GM19240 (cell line): ENCODE measurements around the gene TCP11L1.
"Not testable (repeated sequence)": the region's sequence is repeated elsewhere in the genome, so short reads cannot be mapped to it uniquely, and the experiment has no call there.

ENCODE experiments used
- DNase-seq: peaks from one replicate; pipeline ENCODE4 v3.0.0; 2011; ENCODE audit warnings: low spot score; ENCODE audit not compliant: insufficient read length

The TCP11L1 gene

DNA sequence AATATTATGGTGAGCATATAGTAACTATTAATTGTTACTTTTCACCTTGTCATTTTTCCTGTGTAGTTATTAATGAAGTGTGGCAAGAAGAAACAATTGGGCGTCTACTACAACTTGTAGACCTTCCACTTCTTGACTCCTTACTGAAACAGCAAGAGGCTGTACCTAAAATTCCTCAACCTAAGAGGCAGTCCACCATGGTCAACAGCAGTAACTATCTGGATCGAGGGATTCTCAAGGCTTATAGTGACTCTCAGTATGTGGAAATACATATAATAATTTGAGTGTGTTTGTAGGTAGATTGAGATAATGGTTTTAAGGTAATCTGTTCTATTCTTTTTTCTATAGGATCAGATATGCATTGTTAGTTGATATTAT, 10.8 kb upstream of the TCP11L1 start:
- no peak for DNase-seq

DNA sequence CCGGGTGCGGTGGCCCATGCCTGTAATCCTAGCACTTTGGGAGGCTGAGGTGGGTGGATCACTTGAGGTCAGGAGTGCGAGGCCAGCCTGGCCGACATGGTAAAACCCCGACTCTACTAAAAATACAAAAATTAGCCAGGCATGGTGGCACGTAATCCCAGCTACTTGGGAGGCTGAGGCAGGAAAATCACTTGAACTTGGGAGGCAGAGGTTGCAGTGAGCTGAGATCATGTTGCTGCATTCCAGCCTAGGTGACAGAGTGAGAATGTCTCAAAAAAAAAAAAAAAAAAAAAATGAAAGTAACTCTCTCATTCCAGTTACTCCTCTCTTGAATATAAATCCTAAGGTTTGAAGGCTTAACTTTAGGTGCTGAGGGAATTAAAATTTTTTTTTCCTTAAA, 10.2 kb upstream of the TCP11L1 start:
- DNase-seq = not testable (repeated sequence)

DNA sequence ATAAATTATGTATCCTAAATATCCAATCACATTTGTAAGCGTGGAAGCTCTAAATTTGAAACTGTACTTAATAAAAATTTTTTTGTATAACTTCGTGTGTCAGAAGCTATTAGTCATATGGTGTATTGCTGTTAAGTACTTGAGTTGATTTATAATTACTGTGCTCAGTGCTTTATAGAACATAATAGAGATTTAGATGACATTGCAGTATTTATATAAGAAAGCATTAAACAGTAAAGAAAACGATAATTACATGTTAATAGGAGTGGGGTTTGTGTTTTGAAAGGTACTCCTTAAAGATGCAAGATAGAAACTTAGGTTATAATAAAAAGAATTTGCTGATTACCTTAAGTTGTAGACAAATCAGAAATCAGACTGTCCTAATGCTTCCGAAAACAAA, 5.9 kb upstream of the TCP11L1 start:
- no peak for DNase-seq

DNA sequence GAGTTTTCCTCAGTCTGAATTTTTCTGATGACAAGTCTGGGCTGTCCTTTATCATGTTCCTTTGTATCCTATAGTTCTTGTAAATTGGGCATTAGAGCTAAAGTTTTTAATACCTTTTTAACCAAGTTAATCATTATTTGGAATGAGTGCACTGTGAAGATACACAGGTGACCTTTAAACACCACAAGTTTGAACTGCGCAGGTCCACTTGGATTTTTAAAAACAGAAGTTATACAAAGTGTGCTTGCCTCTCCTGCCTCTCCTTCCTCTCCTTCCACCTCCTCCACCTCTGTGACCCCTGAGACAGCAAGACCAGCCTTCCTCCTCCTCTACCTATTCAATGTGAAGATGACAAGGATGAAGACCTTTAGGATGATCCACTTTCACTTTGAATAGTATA, 4.4 kb upstream of the TCP11L1 start:
- no peak for DNase-seq

DNA sequence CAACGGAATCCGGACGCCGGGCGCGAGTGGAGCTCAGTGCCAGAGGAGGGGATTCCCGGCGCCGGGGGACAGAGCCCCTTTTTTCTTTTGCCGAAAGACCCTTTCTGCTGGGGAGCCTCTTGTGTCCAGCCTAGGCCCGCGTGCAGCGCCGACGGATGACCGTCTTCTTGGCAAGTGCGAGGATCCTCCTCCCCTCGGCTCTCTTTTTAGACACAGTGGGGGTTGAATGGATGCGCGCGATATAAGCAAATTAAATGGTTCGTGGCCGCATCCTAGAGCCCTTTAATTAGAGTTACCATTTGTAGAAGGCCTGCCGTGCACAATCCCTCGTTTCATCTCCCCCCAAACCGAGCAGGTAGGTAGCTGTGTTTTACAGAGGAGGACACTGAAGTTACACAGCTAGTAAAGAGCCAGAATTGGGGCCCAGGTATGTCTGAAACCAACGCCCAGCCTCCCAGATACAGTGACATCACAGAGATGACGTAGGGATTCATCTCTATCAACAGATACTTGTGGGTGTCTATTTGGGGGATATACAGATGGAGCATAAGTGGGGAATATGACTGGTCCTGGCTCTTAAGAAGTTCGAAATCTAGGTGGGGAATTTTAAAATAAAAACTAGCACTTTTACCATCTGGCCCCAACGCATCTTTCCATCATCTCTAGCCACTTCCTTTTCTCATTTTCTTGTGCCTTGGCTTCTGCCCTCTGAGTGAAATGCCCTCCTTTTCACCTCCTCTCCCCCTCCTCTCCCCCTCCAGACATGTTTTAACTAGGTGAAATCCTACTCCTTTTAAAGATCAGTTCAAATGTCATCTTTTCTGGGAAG, 875 bp downstream of the TCP11L1 start:
- no peak for DNase-seq

DNA sequence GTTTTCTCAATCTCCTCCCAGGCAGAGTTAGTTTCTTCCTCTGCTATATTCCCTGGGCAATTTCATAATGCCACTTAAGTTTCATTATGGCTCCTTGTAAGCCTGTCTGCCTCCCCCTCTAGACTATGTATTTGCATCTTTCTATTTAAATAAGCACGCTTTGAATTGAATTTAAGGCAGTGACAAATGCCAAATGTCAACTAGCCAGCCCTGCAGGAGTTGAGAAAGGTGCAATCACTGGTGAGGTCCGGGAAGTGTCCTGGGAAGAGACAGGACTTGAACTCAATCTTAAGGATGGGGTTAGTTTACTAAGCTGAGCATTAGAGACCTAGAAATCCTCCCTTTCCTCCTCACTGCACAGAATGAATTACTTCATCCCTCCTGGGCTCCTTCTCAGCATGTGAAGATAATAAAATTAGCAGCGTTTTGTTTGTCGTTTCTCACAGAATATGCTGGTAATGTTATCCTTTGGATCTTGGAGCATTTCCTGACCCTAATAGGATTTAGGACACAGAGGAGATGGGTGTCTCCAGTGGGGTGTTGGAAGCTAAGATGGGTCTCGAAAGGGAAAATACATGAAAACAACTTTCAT, 1.6 kb downstream of the TCP11L1 start:
- DNase-seq = no peak

DNA sequence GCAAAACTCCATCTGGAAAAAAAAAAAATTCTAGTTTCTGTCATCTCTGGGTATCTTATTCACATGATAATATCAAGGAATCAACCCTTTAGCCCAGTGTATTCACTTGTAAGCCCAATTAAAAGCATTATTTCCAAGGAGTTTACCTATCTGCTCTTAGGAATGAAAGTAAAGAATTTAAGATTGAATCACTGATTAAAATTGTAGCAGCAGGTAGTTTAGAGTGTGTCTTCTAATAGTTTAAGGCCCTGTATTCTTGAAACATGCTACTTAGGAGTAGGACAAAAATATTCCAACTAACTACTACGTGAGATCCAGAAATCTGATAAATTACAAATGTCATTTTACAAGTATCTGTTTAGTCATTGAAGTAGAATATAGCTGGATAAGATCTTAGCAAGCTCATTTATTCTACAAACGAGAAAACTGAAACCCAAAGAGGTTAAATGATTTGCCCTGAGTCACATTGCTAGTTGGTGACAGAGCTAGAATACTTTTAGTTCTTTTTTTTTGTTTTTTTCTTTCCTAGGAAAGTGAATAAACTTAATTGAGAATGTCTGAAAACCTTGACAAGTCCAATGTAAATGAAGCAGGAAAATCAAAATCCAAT, 4.0 kb downstream of the TCP11L1 start:
- no peak for DNase-seq

DNA sequence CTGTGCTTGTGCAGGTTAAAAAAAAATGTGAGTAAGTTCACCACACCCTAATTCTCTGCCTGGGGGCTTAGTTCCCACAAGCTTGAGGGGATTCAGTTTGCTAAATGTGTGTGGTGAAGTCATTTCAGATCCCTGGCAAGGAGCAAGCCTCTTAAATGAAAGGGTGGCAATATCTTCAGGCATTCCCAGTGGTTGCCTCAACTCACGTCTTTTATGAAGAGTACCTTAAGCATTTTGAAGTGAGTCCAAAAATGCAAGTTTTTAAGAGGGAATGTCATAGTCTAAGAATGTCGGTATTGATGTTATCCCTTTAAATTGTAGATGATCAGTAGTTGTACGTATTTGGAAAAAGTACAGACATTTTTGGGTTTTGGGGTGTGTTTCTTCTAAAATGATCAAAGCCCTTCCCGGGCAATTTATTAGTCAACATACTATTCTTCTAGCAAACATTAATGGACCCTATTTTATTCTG, 4.9 kb downstream of the TCP11L1 start:
- DNase-seq = no peak

DNA sequence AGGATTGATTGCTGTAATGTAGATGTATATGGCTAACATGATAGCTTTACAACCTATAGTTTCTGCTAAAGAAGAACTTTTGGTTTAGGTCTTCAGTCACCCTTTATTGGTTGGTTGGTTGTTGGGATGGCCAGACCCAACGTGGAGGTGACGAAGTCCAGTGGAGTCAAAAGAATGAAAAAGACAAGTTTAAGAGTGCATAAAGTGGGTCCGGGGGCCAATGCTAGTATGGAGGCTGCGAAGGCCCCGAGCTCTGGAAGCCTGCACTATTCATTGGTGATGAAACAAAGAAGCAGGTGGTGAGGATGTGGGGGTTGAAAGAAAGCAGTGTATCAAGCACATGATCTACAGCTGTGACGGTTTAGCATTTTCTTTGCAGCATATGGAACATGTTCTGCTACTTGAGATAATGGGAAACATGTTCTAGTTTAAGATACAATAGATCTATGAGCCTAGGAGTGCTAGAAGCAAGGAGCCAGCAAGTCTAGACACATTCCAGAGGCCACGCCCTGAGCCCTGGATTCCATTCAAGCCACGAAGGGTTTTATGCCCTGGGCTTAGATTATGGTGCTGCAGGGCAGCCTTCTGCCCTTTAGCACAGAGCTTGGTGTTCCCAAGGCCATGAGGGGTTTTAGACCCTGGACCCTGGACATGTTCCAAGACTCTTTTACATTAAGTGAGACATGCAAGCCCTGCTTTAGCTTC, 6.3 kb downstream of the TCP11L1 start:
- no peak for DNase-seq

DNA sequence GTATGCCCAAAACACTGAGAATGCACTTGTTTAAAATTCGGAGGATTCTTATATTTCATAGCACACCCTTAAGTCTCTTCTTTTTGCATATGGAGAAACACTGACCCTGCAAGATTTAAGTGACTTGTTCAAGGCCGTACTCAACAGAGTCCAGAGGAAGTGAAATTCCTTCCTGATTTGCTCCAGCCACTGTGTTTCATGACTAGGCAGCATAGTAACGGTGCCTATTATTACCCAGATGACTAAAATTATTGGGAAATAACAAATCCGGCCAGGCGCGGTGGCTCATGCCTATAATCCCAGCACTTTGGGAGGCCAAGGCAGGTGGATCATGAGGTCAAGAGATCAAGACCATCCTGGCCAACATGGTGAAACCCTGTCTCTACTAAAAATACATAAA, 9.3 kb downstream of the TCP11L1 start:
- not testable (repeated sequence) for DNase-seq

DNA sequence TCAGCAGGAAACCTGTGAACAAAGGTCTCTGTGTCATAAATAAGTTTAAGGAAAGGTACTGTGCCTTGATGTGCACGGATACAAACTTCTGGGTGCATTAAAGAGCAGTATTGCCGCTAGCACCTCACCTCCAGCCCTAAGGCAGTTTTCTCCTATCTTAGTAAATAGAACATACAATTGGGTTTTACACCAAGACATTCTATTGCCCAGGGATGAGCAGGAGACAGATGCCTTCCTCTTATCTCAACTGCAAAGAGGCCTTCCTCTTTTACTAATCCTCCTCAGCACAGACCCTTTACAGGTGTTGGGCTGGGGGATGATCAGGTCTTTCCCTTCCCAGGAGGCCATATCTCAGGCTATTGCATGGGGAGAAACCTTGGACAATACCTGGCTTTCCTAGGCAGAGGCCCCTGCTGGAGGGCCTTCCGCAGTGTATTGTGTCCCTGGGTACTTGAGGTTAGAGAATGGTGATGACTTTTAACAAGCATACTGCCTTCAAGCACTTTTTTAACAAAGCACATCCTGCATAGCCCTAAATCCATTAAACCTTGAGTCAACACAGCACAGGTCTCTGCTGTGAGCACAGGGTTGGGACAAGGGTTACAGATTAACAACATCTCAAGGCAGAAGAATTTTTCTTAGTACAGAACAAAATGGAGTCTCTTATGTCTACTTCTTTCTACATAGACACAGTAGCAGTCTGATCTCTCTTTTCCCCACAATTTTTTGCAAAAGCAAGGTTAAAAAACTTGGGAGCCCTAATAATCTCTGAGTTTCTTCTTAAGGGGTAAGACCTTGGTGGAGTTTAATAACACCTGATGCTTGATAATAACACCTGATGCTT, 10.4 kb downstream of the TCP11L1 start:
- DNase-seq = not testable (repeated sequence)

DNA sequence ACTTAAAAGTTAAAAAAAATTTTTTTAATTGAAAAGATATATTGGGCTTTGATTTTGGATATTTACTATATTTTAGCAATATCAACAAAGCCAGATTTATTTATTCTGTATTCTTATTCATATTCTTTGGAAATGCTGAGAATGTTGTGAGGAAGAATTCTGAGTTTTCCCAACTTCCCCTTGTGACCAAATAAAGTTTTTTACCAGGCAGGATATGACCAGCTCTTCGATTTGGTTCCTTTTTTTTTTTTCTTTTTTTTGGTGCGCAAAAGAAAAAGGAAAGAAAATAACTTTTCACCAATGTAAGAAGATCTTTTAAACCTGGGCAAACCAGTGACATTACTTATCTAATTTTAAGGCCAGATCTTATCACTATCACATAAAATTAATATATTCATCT, 12.9 kb downstream of the TCP11L1 start:
- no peak for DNase-seq

DNA sequence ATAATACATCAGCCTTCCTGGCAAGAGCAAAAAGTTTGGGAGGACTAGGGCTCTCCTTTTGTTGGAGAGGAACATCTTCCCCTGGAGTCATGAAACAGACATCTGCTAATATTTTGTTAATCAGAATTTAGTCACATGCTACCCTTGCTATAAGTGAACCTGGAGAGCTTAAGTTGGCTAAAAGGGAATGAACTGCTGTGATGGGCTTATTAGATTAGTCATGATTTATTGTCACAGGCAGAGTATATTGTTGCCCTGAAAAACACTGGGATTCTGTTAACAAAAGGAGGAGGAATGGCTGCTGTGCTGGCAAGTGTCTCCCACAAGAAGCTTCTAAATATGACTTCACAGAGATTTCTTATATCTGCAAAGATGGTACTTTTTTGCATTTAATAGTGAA, 16.0 kb downstream of the TCP11L1 start:
- no peak for DNase-seq

DNA sequence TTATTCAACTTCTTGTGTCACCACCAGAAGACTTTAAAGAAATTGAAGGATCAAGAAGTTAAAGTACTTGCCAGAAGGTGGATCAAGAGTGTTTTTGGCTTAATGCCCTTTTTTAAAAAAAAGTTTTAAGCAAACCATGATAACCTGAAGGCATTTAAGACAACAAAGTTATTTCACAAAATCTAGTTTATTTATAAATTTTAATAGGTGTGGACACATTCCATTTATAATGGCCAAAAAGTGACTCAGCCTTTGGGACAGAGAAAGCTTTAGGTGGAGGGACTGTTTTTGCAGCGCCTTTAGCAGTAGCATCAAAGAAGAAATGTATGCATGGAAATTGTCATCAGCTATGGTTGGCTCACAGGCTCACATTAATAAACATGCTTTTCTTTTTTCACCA, 17.9 kb downstream of the TCP11L1 start:
- no peak for DNase-seq

DNA sequence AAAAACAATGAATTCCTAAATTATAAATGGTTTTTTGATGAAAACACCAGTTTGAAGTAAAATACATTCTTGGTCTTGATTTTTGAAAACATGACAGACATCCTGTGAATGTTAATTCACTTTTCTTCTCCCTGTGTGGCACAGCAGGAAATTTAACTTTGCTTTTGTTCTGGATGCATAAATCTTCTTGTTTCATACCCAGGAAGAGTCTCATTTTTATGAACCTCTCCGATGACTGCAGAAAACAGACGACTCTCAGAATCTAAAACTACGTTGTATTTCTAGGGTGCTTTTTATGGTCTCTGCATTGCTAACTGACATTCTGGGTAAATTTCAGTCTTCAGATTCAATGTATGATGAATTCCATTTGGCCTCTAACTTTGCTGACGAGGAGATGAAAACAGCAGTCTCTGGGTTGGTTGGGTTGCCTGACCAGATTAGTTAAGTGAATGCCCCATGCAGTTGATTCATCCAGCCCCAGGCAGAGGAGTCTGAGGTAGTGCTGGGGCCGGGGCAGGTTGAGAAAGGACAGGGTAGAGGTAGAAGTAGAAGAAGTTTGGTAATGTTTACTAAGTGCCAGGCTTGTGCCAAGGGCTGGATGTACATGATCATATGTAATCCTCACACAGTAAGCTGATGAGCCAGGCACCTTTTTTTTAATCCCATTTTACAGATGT, 20.1 kb downstream of the TCP11L1 start:
- no peak for DNase-seq

DNA sequence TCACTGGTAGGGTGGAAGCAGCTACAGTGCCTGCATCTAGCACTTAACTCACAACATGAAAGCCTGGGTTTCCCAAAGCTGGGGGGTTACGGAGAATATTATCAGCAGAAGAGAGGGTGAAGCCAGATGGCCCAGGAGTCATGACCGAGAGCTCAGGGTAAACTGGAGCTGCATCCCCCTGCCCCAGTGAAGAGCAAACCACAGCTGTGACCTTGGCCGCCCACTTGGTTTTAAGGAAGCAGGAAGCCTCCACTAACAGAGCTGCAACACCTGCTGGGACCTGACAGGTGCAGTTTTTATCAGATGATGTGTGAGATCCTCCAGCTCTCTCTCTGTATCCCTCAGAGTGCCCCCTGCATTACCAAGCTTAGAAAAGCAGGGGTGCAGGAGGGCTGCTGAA, 20.9 kb downstream of the TCP11L1 start:
- DNase-seq = no peak

DNA sequence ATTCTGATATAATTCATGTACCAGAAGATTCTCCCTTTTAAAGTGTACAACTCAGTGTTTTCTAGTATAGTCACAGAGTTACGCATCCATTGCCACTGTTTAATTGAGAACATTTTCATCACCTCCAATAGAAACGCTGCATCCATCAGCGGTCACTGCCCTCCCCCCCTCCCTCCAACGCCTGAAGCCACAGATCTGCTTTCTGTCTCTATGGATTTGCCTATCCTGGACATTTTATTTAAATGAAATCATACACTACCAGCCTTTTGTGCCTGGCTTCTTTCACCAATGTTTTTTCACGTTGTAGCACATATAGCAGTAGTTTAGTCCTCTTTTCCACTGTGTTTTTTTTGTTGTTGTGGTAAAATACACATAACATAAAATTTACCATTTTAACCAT, 22.8 kb downstream of the TCP11L1 start:
- no peak for DNase-seq

DNA sequence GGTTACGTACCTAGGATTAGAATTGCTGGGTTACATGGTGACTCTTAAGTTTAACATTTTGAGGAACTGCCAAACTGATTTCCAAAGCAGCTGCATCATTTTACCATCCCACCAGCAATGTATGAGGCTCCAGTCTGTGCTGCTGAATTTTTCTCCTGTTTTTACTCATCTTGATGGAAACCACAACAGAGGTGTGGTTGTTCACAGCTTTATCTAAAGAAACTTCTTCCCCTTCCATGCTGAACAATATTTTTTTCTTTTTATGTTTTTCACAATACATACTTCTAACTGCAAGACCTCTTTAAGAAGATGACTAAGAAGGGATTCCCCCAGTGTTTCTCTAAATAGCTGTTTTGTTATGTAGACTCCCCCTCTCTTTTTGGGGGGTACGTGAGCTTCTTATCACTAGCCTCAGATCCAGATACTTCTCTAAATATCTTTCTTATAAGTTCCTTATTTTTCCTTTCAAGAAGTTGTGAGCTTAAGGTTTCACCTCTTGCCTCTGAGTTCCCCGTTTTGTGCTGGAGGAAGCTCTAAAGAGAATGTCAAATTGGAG, 24.0 kb downstream of the TCP11L1 start:
- no peak for DNase-seq

DNA sequence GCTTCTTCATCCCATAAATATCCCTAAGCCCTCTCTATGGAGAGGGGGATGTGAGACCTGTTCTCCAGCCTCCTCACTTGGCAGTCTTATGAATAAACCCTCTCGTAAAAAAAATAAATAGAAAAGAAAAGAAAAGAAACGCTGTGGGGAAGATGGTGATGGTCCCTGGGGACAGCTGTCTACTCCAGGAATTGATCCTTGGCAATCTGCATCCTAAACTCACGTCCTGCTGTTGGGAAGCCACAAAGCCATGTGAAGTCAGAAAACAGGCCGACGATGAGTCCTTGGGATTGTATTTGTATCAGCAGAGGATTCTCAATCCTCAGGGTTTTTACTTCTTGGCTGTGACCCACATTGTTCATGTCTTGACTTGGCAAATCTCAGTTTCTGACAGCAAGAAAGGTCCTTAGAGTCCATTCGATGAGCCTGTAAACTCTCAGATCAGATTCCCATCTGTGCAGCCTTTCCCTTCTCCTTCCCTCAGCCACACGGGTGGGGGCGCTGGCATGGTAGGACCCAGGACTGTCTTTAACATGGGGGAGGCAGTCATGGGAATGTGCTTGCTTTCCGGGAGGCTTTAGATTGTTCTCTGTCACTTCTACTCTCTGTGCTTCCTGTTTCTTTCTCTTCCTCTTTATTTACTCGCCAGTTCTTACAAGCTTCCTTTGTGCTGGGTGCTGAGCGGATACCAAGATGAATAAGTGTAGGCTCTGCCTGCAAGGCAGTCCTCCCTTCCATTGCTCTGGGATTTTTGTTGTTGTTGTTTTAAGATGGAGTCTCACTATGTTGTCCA, 24.9 kb downstream of the TCP11L1 start:
- no peak for DNase-seq
